HFF-Myc (cell line): ENCODE results near the gene SLC26A1.
"Not testable (repeated sequence)": the region's sequence is repeated elsewhere in the genome, so short reads cannot be mapped to it uniquely, and the experiment has no call there.

Experiments used
- DNase-seq: peaks from one replicate; pipeline ENCODE4 v3.0.0-alpha.2; 2011; ENCODE audit warnings: low read depth; ENCODE audit errors: extremely low read depth
- H3K4me3 ChIP-seq: replicated peaks from 2 replicates; pipeline ENCODE4 v1.5.1; 2011; ENCODE audit warnings: low read depth, mild to moderate bottlenecking, control low read depth, low read length
- CTCF ChIP-seq: IDR thresholded peaks from 2 replicates; pipeline ENCODE4 v1.5.1; 2012; ENCODE audit warnings: mild to moderate bottlenecking, low read depth, low read length, control low read depth; ENCODE audit errors: missing control alignments

Gene SLC26A1

DNA sequence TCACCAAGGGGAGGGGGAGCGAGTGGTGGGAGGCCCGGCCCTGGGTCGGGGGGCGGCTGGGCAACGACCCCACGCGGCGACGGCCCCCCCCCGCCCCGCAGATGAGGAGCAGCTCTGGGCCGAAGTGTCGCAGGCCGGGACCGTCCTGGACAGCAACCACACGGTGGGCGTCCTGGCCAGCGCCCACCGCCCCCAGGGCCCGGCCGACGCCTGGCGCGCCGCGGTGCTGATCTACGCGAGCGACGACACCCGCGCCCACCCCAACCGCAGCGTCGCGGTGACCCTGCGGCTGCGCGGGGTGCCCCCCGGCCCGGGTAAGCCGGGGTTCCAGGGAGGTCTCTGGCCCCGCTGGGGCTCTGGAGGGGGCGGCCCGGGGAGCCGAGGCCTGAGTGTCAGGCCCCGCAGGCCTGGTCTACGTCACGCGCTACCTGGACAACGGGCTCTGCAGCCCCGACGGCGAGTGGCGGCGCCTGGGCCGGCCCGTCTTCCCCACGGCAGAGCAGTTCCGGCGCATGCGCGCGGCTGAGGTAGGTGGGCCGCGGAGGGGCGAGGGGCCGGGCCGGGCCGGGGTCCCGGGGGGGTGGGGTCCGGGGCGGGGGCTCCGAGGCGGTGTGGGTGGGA, 9.5 kb upstream of the SLC26A1 start:
- no peak for TF ChIP-seq CTCF
- no peak for DNase-seq
- no peak overlapping the region for H3K4me3 ChIP-seq

DNA sequence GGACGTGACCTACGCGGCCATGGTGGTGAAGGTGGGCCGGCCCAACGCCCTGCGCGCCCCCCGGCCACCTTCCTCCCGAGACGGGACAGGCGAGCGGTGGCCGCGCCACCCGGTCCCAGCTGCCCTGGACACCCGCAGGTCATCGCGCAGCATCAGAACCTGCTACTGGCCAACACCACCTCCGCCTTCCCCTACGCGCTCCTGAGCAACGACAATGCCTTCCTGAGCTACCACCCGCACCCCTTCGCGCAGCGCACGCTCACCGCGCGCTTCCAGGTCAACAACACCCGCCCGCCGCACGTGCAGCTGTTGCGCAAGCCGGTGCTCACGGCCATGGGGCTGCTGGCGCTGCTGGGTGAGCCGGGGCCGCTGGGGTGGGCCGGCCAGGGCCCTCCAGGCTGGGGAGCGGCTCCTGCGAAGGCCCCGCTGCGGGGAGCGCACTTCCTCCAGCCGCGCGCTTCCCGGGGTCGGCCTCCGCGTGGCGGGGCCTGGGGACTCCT, 9.0 kb upstream of the SLC26A1 start:
- no peak for DNase-seq
- H3K4me3 ChIP-seq, result no peak overlapping the region
- no peak for TF ChIP-seq CTCF

DNA sequence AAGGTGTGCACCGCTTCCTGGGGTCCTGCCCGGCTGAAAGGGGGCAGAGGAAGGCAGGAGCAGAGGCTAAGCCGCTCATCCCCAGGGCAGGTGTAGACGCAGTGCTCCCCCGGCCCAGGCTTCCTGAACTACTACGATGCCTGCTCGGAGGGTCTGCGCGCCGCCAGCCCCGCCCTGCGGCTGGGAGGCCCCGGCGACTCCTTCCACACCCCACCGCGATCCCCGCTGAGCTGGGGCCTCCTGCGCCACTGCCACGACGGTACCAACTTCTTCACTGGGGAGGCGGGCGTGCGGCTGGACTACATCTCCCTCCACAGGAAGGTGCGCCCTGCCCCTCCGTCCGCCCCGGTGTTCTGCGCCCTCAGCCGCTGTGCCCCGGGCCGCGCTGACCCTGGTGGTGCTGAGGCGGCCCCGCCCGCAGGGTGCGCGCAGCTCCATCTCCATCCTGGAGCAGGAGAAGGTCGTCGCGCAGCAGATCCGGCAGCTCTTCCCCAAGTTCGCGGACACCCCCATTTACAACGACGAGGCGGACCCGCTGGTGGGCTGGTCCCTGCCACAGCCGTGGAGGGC, 8.4 kb upstream of the SLC26A1 start:
- no peak for DNase-seq
- no peak for TF ChIP-seq CTCF
- H3K4me3 ChIP-seq, result no peak overlapping the region

GRCh38 chr4:1000686-1001260, 7.6 kb upstream of the SLC26A1 start:
- TF ChIP-seq CTCF, result no peak
- no peak for DNase-seq
- H3K4me3 ChIP-seq, result no peak overlapping the region

- TF ChIP-seq CTCF, result no peak
- DNase-seq, result no peak
- H3K4me3 ChIP-seq, result no peak overlapping the region
Observed at GRCh38 chr4:999882-1000425, 6.8 kb upstream of the SLC26A1 start.

GRCh38 chr4:999240-999863, 6.1 kb upstream of the SLC26A1 start:
- DNase-seq, H3K4me3 ChIP-seq: not testable (repeated sequence)

DNA sequence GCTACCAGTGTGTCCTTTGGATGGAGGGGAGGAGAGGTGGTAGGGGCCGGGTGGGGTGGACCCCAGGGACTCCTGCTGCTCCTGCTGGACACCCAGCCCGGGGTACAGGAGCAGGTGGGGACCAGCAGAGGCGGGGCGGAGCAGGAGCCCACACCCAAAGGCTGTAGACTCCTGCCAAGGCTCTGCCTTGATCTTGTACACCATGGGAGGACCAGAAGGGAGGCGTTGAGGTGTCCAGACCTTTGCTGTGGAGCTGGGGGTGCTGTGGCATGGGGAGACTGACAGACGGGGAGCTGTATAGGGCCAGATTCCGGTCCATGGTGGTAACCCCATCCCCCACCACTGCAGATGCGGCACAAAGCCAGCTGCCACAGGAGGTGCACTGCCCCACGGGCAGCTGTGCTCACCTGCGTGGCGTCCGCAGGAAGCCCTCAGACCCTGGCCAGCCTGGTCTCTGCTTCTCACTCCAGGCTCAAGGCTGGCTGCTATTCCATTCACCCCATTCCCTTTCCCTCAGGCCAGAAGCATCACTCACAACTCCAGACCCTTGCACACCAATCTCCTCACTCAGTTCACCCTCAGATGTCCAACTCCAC, 5.0 kb upstream of the SLC26A1 start:
- TF ChIP-seq CTCF, result no peak
- H3K4me3 ChIP-seq, result no peak overlapping the region
- no peak for DNase-seq
